Measurements from ENCODE around the gene SPAG4.

The SPAG4 gene

GRCh38 chr20:35615667-35616464 lies at the start of gene SPAG4:
Gene SPAG4, plus strand, starts transcription at chr20:35615829. Its CDS starts 175 bp downstream, at chr20:35616004.
- ChIA-PET CTCF (interaction anchor here (0.6 to 1.4 kb wide), 5 partner anchors 13 to 152 kb away, joined by 3 read pairs; no protein-coding TSS in a partner anchor), POLR2A (interaction anchor here (0.6 kb wide), 2 partner anchors 41 to 67 kb away, joined by 3 to 4 read pairs; no protein-coding TSS in a partner anchor)
- peak within 1 kb of the TSS; percentile 70 for H3K4me3 ChIP-seq (ENCODE audit: low read depth, low read length)
- no peak for DNase-seq (ENCODE audit: low read depth, low spot score)
- TF ChIP-seq CTCF (IDR thresholded peaks at IDR 0.05; ENCODE audit: insufficient read depth, low read length, missing control alignments): no peak

GRCh38 chr20:35568645-35569044 lies 47.0 kb upstream of the SPAG4 start:
- ChIA-PET CTCF (no interaction called here), POLR2A (no interaction called here)
- no peak overlapping the region for H3K4me3 ChIP-seq (ENCODE audit: low read depth, low read length)
- no peak for DNase-seq (ENCODE audit: low read depth, low spot score)
- TF ChIP-seq CTCF (IDR thresholded peaks at IDR 0.05; ENCODE audit: insufficient read depth, low read length, missing control alignments): peak; percentile 7

- H3K4me3 ChIP-seq (ENCODE audit: low read depth, low read length): no peak overlapping the region
- no peak for TF ChIP-seq CTCF (IDR thresholded peaks at IDR 0.05; ENCODE audit: insufficient read depth, low read length, missing control alignments)
- ChIA-PET POLR2A (no interaction called here), CTCF (interaction anchor here (0.8 to 0.9 kb wide), 2 partner anchors 12 to 51 kb away, joined by 3 read pairs; no protein-coding TSS in a partner anchor)
- no peak for DNase-seq (ENCODE audit: low read depth, low spot score)
These were observed 44.1 kb upstream of the SPAG4 start for GRCh38 chr20:35571555-35571954.

- DNase-seq (ENCODE audit: low read depth, low spot score): no peak
- ChIA-PET POLR2A (no interaction called here), CTCF (no interaction called here)
- TF ChIP-seq CTCF (IDR thresholded peaks at IDR 0.05; ENCODE audit: insufficient read depth, low read length, missing control alignments): no peak
- H3K4me3 ChIP-seq (ENCODE audit: low read depth, low read length): no peak overlapping the region
These were observed 42.8 kb upstream of the SPAG4 start for GRCh38 chr20:35572838-35573237.

- ChIA-PET POLR2A (no interaction called here), CTCF (no interaction called here)
- H3K4me3 ChIP-seq (ENCODE audit: low read depth, low read length): no peak overlapping the region
- TF ChIP-seq CTCF (IDR thresholded peaks at IDR 0.05; ENCODE audit: insufficient read depth, low read length, missing control alignments): no peak
- DNase-seq (ENCODE audit: low read depth, low spot score): no peak
These were observed 39.7 kb upstream of the SPAG4 start for GRCh38 chr20:35575958-35576357.

GRCh38 chr20:35576816-35577215 lies 38.8 kb upstream of the SPAG4 start:
- POLR2A ChIA-PET: no interaction called here
- no peak for TF ChIP-seq CTCF (IDR thresholded peaks at IDR 0.05; ENCODE audit: insufficient read depth, low read length, missing control alignments)
- CTCF ChIA-PET: interaction anchor here (1.1 kb wide), 1 partner anchor 11 kb away, joined by 4 read pairs; no protein-coding TSS in a partner anchor
- DNase-seq (ENCODE audit: low read depth, low spot score): no peak
- H3K4me3 ChIP-seq (ENCODE audit: low read depth, low read length): no peak overlapping the region

Data from AG04449 (cell line).